HG03460 (cell line): Measurements from ENCODE around the gene TNFRSF18.
A peak's percentile ranks its signal among the peaks of the same experiment; 100 is the strongest.

Source experiments
- ATAC-seq: cut with Tn5 transposase; IDR thresholded peaks from one replicate; pipeline ENCODE4 v1.9.1; 2021; ENCODE audit not compliant: unreplicated experiment

The TNFRSF18 gene

DNA sequence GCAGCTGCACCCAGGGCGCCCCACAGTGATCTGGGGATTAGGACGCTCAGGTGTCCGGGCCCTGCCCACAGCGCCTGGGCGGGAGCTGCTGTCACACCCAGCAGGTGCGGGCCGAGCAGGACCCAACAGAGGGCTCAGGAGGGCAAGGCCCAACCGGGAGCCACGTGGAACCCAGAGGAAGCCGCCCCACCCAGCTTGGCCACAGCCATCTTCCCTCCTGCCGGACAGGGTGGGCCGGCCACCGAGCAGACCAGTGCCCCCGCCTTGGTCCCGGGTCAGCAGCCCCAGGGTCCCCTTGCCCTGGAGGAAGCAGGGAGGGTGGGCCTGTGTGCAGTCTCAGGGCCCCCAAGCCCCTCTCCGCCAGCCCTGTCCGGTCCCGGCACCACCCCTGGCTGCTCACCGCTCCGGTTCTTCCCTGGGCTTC lies 39.0 kb downstream of the TNFRSF18 start:
- no peak for ATAC-seq

DNA sequence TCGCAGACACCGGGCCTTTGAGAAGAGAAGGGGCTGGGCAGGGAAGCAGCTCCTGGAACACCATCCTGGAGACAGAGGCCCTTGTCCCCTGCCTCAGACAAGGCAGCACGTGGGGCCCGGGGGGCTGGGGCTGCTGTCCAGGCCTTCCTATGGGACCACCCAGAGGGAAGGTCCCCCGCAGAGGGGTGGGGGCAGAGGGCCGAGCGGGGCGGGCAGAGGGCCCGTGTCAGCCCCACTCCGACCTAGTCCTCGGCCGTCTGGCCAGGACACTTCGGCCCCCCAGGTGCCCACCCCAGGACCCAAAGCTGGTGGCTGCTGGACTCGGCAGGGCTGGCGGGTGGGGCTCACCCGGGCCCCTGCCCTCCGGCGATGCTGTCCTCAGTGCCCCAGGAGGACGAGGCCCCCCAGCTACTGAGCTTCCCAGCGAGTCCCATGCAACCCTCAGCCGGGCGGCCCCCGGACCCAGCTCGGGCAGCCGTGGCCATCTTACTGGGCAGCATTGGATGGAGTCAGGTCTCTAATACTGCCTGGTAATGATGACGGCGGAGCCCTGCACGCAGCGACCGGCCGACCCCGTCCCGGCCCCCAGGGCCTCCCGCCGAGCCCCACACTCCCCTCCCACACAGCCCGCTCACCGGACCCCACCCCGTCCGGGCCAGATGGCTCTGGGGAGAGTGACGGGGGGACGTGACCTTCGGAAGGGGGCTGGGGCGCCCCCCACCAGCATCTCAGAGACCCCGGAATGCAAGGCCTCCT lies 39.6 kb downstream of the TNFRSF18 start:
- no peak for ATAC-seq

DNA sequence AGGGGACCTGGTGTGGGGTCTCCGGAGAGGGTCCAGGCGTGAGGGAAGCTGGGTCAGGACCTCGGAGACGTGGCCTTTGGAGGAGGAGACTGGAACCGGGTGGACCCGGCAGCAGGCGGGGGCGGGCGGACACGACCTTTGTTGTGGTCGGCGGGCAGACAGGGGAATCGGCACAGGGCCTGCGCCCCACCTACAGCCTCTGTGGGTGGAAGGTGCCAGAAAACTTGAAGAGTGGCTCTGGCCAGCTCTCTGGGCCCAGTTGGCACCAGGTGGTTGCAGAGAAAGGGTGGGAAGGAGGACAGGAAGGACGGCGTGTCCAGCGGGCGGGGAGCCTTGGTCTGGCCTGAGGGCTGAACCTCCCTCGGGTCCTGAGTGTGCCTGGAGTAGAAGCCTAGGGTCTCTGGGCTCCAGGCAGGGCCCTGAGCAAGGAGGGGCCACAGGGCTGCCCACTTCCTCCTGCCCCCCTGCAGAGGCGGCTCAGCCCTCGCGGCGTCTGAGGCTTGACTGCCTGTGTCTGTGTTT lies 40.4 kb downstream of the TNFRSF18 start:
- no peak for ATAC-seq

DNA sequence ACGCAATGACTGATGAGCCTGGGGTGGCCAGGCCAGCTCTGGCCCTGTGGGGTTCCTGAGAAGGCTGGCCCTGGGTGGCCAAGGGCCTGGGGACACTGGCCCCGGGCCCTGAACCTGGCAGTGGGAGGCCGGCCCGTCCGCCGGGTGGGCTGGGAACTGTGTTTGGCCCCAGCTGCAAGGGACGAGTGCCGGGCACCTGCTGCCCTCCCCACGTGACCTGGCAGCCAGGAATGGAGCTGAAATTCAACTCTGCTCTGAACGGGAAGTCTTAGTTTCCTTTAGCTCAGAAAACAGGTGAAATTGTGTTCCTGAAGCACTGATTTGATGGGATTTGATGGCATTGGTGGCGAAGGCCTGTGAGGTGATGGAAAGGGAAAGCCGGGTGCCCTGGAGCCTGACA lies 40.9 kb downstream of the TNFRSF18 start:
- no peak for ATAC-seq

GRCh38 chr1:1164701-1165451 lies 41.5 kb downstream of the TNFRSF18 start:
- ATAC-seq = no peak

DNA sequence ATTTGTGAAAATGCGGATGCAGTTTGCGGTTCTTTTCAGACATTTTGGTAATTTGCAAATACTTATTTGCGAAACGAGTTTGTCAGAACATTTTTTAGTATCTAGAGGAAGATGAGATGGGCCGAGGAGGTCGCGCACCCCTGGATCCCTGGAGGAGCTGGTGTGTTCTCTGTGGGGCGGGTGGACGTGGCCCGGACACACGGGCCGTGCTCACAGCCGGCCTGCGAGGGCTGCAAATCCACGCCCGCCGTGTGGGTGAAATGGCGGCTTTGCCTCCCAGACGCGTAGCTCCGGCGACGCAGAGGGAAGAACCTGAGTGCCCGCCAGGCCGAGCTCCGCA lies 42.1 kb downstream of the TNFRSF18 start:
- ATAC-seq = no peak

DNA sequence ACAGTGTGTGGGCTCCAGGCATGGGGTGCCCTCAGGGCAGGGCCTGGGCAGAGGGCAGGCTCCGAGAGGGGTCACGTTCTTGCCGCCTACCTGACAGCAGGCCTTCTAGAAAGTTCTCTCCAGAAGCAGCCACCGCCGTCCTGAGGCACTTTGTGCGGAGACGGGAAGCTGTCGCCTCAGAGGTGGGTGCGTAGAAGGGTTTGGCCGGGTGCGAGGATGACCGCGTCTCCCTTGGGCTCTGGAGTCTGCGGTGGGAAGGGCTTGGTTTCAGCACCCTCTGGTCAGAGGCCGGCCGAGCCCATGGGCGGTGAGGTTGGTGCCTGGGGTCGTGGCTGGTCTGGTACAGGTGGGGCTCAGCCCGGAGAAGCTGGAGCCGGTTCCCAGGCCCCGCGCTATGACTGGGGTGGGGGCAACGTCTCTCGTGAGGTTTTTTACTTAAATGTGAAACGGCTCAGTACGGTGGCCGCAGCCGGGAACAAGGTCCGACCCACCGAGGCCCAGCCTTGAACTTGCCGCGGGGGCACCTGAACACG lies 42.8 kb downstream of the TNFRSF18 start:
- ATAC-seq = no peak

DNA sequence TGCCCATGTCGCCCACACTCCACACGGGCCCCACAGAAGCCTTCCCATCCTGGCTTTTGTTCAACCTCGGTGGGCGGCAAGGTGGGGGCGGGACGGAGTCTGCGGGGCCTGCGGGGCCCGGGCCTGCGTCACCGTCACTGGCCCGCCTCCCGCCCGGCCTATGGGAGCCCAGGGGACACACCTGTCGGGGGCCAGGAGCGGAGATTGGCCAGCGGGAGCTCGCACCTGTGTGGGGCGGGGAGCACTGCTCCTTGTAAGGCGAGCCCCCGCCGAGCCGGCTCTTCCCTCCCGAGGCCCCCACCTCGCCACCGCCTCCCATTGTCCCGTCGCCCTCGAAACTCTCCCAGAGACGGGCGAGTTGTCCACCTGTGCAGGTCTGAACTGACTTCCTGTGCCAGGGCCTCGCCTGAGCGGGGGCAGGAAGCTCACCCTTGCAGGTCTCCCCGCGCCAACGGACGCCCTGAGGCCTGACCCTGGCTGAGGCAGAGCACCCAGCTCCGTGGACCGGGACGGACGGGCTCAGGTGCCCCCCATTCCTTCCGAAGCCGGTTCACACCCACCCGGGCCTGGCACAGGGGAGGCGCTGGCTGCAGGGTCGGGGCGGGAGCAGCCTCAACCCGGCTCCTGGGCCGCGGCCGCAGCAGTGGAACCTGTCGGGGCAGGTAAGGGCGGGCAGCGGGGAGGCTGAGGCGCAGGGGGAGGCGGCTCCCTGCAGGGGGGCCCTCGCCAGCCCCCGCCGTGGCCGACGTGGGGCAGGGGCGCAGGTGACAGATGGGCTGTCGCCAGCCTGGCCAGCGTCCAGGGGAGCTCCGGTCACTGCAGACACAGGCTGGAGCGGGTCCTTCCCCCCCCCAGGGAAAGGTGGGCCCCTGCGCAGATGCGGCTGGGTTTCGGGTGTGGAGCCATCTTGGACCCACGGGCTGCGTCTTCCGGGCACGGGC lies 43.5 kb downstream of the TNFRSF18 start:
- ATAC-seq = no peak

GRCh38 chr1:1161683-1162079 lies 44.7 kb downstream of the TNFRSF18 start:
- no peak for ATAC-seq

GRCh38 chr1:1161078-1161682 lies 45.2 kb downstream of the TNFRSF18 start:
- ATAC-seq = no peak

DNA sequence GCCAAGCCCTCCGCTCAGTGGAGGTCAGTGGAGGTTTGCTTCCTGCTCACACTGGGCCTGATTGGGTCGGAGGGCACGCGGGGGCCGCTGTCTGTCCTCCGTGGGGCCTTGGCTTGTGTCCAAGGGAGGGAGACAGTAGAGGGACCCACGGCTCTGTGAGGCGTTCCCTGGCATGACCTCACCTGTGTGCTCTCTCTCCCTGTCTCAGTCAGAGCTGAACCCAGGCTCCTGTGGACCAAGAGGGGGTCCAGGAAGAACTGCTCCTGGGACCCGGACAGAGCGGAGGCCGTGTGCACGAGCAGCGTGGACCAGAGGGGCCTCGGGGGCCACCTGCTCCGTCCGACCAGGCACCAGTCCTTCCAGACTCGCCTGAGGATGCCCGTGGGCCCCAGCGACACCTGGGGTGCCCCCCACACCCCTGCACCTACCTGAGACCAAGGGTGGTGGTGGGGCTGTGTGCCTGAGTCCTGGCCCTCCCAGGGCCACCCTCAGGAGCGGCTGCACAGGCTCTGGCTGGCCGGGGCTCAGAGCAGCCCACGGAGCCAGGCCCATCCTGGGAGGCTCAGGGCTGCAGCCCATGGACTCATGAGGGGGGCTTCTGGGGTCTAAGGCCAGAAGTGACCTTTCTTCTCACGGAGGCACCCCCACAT lies 46.0 kb downstream of the TNFRSF18 start:
- ATAC-seq = no peak

DNA sequence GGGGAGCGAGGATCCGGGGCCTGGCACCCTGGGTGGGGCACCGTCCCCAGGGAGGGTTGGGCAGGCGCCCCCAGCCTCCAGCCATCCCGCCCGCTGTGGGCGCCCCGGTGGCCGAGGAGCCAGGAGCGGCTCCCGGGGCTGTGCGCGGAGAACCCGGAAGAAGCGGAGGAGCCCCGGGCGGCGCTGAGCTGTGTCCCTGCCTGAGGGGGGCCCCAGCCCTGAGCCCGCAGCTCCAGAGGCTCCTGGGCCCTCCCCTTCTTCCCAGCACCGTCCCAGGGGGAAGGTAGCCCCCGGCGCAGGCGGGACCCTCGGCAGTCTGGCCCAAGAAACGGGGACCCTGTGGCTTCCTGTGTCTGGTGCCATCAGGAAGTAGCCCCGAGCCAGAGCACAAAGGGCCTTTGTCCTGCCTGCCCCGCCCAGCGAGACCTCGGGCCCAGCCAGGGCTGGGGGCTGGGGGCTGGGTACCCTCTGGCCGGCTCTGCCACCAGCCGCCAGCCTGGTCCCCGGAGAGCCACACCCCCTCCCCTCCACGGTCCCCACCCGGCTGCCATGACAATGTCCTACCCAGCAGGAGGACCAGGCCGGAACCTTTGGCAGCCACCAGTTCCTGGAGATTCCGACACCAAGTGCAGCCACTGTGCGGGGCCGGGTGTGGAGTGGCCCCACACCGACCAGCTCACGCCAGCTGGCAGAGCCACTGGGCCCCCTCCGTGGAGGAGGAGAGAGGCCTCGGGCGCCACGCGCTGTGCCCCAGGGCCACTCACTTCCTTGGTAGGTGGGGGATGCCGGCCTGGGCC lies 48.3 kb downstream of the TNFRSF18 start:
- peak; percentile 42 for ATAC-seq

- ATAC-seq = peak; percentile 73
These were observed 48.9 kb downstream of the TNFRSF18 start for GRCh38 chr1:1157426-1157913.

- ATAC-seq = no peak
These were observed 49.4 kb downstream of the TNFRSF18 start for GRCh38 chr1:1157033-1157365.

- ATAC-seq = no peak
These were observed 50.0 kb downstream of the TNFRSF18 start for GRCh38 chr1:1156140-1157032.

GRCh38 chr1:1155258-1155657 lies 51.1 kb downstream of the TNFRSF18 start:
- ATAC-seq = no peak

DNA sequence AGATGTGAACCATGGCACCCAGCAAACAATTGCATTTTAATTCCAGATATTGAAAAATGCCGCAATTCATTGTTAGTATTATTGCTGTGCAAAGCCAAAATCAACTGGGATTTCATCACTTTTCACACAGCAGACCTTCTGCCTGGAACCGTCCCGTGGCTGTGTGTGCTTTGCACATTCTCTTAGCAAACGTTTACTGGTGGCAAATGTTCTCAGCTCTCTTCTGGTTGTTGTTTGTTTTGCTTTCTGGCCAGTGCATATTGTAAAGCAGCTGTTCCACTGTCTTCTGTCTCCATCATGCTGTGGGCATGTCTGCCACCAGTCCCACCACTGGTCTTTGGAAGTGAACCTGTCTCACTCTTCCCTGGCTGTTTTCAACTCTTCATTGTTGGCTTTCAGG lies 52.5 kb downstream of the TNFRSF18 start:
- no peak for ATAC-seq
